HG02981 (cell line): Measurements from ENCODE around the gene FANCB.

Experiments used
- ATAC-seq: cut with Tn5 transposase; IDR thresholded peaks from one replicate; pipeline ENCODE4 v1.9.1; 2021; ENCODE audit warnings: mild to moderate bottlenecking, moderate library complexity; ENCODE audit not compliant: unreplicated experiment

The FANCB gene

GRCh38 chrX:14872851-14873675 lies at the start of gene FANCB, which contains the start of gene MOSPD2:
Gene FANCB (minus strand): TSS chrX:14873069. CDS start chrX:14865510, 7,559 bp downstream.
Gene MOSPD2 (plus strand): TSS chrX:14873421. CDS start chrX:14873529, 108 bp downstream.
- ATAC-seq, result peak; percentile 93

GRCh38 chrX:14922437-14922836 lies 49.6 kb upstream of the FANCB start:
- ATAC-seq, result no peak

DNA sequence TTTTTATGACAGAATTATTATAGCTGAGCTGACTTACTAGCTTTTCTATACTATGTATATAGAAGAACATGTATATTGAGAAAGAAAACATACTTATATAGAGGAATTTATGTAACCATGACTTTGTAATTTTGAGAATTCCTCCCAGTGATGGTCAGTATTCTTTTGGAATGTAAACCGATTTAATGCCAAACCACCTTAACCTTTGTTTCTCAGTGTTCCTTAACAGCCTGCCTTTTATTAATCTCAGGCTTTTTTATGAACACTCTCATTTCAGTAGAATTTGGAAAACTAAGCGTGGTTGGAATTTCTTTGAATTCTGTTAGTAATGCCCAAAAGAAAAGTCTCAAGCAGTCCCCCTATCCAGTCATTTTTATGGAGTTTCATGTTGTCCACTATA lies 47.3 kb upstream of the FANCB start:
- no peak for ATAC-seq

- no peak for ATAC-seq
These were observed 46.5 kb upstream of the FANCB start for GRCh38 chrX:14919407-14919806.

- ATAC-seq, result no peak
These were observed 43.3 kb upstream of the FANCB start for GRCh38 chrX:14916017-14916674.

DNA sequence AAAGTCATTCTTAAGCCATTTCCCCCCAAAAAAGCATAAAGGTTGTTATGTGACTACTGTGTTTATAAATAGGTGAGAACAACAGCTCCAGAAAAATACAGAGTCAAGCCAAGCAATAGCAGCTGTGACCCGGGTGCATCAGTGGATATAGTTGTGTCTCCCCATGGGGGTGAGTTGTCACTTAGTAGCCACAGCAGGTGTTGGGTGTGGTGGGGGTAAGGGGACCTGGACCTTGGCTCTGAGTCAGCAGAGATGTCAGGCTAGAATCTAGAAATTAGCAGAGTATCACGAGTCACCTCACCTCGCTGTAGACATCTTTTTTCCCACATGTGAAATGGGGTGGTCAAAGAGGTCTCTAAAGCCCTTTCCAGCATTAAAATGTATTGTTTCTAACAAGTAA lies 42.7 kb upstream of the FANCB start:
- no peak for ATAC-seq

- no peak for ATAC-seq
These were observed 40.4 kb upstream of the FANCB start for GRCh38 chrX:14913241-14913640.

DNA sequence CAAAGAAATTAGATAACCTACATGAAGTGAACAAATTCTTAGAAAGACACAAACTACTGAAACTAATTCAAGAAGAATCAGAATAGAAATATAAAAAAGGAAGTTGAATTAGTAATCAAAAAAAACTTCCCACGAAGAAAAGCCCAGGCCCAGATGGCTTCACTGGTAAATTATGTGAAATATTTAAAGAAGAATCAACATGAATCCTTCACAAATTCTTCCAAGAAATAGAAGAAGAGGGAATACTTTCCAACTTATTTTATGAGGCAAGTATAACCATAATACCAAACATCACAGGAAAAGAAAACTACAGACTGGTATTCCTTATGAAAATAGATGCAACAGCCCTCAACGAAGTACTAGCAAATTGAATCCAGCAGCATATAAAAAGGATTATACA lies 31.0 kb upstream of the FANCB start:
- no peak for ATAC-seq

DNA sequence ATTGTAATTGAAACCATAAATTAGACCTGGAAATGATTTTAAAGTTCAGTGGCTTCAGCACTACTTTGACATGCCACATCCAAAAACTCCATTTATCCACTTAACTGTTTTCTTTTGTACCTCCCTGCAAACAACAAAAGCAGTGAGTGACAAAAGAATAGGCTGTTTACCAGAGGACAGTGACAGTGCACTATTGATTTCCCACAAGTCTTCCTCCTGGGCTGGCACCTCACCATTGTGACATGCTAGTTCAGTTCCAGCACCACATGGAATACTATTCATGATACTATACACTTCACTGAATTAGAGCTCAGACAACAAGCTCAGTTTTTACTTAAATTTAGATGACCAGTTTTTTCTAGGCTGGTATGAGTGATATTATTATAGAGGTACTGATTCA lies 29.7 kb upstream of the FANCB start:
- no peak for ATAC-seq

- ATAC-seq, result peak; percentile 85
These were observed 26.7 kb upstream of the FANCB start for GRCh38 chrX:14899607-14900006.

GRCh38 chrX:14897042-14897441 lies 24.2 kb upstream of the FANCB start:
- ATAC-seq, result no peak

GRCh38 chrX:14896273-14896672 lies 23.4 kb upstream of the FANCB start:
- no peak for ATAC-seq

DNA sequence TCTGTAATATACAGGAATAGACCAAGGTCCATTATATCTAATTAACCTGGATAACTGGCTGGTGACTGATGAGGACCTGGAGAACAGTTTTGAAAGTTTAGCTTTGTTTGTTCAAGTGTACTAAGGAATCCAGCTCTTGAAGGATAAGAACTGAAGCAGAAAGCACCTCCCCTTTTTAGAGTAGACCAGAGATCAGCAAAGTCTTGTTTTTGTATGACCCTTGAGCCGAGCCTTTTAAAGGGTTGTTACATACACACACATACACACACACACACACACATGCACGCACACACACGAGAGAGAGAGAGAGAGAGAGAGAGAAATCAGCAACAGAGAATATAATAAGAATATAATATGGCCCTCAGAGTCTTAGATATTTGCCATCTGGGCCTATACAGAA lies 13.4 kb upstream of the FANCB start:
- no peak for ATAC-seq

GRCh38 chrX:14884714-14885113 lies 11.8 kb upstream of the FANCB start:
- ATAC-seq, result no peak

DNA sequence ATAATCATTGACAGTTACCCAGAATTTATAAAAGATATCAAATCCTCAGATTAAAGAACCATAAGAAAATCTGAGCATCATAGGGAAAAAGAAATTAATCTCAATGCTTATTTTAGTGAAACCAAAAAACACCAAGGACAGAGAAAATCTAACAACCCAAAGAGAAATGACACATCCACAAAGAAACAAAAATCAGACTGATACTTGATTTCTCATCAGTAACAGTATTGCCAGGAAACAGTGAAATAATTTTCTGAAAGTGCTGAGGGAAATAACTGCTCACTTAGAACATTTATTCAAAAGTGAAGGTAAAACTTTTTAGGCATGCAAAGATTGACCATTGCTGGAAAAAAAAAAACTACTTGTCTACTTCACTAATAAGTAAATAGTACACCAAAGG lies 11.0 kb upstream of the FANCB start:
- no peak for ATAC-seq

DNA sequence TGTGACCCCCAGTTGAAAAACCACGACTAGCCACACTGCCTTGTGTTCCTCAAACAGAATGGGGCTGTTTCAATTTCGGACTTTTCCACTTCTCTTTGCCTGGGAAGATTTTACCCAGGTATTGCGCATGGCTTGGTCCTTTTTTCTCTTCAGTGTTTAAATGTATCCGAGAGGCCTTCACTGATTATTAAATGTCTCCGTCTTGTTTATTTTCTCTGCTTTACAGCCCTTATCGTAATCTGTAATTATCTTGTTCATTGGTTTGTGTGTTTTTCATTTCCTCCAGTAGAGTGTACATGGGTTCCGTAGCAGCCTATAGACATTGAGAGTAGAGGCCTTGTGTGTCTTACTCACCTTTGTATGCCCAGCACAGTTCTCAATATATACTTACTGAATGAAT lies 2.8 kb upstream of the FANCB start:
- no peak for ATAC-seq

GRCh38 chrX:14873676-14874049 lies 794 bp upstream of the FANCB start:
- no peak for ATAC-seq

DNA sequence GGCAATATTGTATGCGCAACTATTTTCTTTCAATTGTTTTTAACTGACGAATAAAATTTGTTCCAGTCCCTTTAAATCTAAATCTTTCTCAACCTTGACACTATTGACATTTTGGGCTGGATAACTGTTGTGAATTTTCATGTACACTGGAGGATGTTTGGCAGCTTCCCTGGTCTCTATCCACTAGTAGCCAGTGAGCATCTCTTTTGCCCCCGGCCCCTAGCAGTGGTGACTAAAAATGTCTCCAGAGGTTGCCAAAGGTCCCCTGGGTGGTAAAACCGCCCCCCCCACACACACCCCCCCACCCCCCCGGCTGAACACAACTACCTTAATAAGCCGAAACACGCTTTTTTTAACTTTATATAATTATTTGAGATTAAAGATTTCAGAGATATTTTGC lies 514 bp downstream of the FANCB start:
- no peak for ATAC-seq

GRCh38 chrX:14871767-14872166 lies 1.1 kb downstream of the FANCB start:
- ATAC-seq, result no peak

GRCh38 chrX:14865201-14865600 lies 7.7 kb downstream of the FANCB start:
- ATAC-seq, result no peak

DNA sequence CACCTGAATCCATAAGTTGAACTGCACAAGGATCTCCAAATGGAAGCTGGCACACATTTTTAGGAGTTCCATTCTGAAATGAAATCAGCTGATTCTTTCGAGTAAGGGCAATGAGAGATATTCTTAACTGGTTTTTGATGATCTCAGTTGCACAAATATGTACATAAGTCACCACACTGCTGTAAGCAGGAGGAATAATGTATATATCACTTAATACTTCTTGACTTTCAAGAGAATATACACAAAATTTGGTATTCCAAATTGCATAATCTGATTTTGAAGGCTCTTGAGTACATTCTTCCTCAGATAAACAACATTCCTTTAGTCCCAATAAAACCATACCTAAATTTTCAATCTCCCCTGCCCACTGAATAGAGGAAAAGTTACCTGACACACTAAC lies 8.2 kb downstream of the FANCB start:
- no peak for ATAC-seq

DNA sequence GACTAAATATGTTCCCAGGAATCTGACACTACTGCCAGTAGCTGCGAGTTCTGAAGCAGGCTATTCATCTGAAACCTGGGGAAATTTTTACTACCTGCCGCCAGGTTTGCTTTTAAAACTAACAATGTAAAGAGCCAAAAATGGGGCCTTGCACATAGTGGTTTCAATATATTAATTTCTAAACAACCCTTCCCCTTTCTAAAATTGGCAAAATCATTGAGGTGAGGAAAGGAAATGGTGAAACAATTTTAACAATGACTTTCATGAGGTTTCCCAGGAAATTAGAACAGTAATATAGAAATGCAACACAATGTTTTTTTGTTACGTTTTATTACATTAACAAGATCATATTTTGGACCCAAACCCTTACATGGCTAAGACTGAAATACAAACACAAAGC lies 21.3 kb downstream of the FANCB start:
- ATAC-seq, result no peak
